A673 (cell line): ENCODE results near the gene ATF6. TPM values are rescaled to one million over a fixed set of nuclear protein-coding genes. Genes with fewer than 3 reads are reported as not detected.

ENCODE experiments used
- BruUV-seq: library from RNA; stranded (reverse); fragments of 400-500 nt; replicated peaks from 2 replicates; lab custom pipeline; 2021; lab: Mats Ljungman, UMichigan
- CTCF ChIA-PET: fragments of 300-600 bp; sonication (Branson Sonifier 250); formaldehyde crosslinking; loops from one replicate; lab custom pipeline; 2022; ENCODE audit warnings: antibody characterized with exemption; lab: Charles Lee
- POLR2A ChIA-PET: fragments of 300-600 bp; sonication (Branson Sonifier 250); formaldehyde crosslinking; loops from one replicate; lab custom pipeline; 2022; ENCODE audit warnings: antibody characterized with exemption; ENCODE audit not compliant: low non-redundant PET; lab: Charles Lee
- DNase-seq: peaks from one replicate; pipeline ENCODE4 v3.0.0-alpha.2; 2015; ENCODE audit warnings: low spot score
- H3K27ac ChIP-seq: fragments of 200-600 bp; sonication (generic); 2 replicates; pipeline ENCODE4 v1.5.1; 2016; ENCODE audit warnings: mixed run types, low read depth, mild to moderate bottlenecking, mixed read lengths, antibody characterized with exemption, low read length; ENCODE audit not compliant: poor library complexity, severe bottlenecking
- H3K27me3 ChIP-seq: fragments of 200-600 bp; sonication (generic); replicated peaks from 2 replicates; pipeline ENCODE4 v1.6.1; 2017; ENCODE audit warnings: mixed run types, low read depth, mild to moderate bottlenecking, mixed read lengths, antibody characterized with exemption, low read length; ENCODE audit not compliant: insufficient read depth, poor library complexity
- H3K36me3 ChIP-seq: fragments of 200-600 bp; sonication (generic); 2 replicates; pipeline ENCODE4 v1.6.1; 2016; ENCODE audit warnings: mixed run types, mild to moderate bottlenecking, mixed read lengths, antibody characterized with exemption, low read length; ENCODE audit not compliant: insufficient read depth, poor library complexity, severe bottlenecking
- H3K4me1 ChIP-seq: fragments of 200-600 bp; sonication (generic); 2 replicates; pipeline ENCODE4 v1.6.1; 2017; ENCODE audit warnings: mixed run types, mild to moderate bottlenecking, mixed read lengths, antibody characterized with exemption, low read length; ENCODE audit not compliant: insufficient read depth, poor library complexity, severe bottlenecking
- H3K4me3 ChIP-seq: fragments of 200-600 bp; sonication (generic); 2 replicates; pipeline ENCODE4 v1.5.1; 2016; ENCODE audit warnings: low read depth, mixed run types, mild to moderate bottlenecking, mixed read lengths, low read length; ENCODE audit not compliant: poor library complexity, severe bottlenecking
- H3K9me3 ChIP-seq: fragments of 200-600 bp; sonication (generic); 2 replicates; pipeline ENCODE4 v1.6.1; 2016; ENCODE audit warnings: mixed run types, low read depth, mild to moderate bottlenecking, mixed read lengths, antibody characterized with exemption, low read length; ENCODE audit not compliant: poor library complexity, severe bottlenecking
- CTCF ChIP-seq: fragments of 300-800, 200-600 bp; sonication (generic); conservative IDR thresholded peaks from 2 replicates; pipeline ENCODE4 v1.5.1; 2017; ENCODE audit warnings: low read depth, mild to moderate bottlenecking, antibody characterized with exemption, low read length, moderate library complexity, mixed read lengths
- EZH2 ChIP-seq: fragments of 200-600 bp; sonication (generic); IDR thresholded peaks from 2 replicates; pipeline ENCODE4 v1.6.1; 2017; ENCODE audit warnings: borderline replicate concordance, low read depth, mild to moderate bottlenecking, mixed read lengths, antibody characterized with exemption, low read length; ENCODE audit not compliant: poor library complexity, severe bottlenecking
- intact Hi-C: fragments of 100-400 bp; cut with micrococcal nuclease; formaldehyde crosslinking; loops from one replicate; pipeline ENCODE4 v1.10.0; 2022; ENCODE audit not compliant: unreplicated experiment
- total RNA-seq: library from RNA; stranded (reverse); gene quantifications from 2 replicates; pipeline ENCODE4 v1.2.3, GENCODE V29; 2021

The ATF6 gene
- total RNA-seq, 1 experiment from 2014 or later = 21.8 TPM

GRCh38 chr1:161838362-161838761 lies 72.2 kb downstream of the ATF6 start:
- Histone ChIP-seq H3K9me3 (no peaks in the 10 kb centered on the region), H3K27ac (no peak overlapping the region), H3K36me3 (no peaks in the 10 kb centered on the region), H3K4me1 (peaks cover 12% of the 10 kb centered on the region), H3K4me3 (no peak overlapping the region), H3K27me3 (no peaks in the 10 kb centered on the region)
- TF ChIP-seq CTCF = no peak
- no peak for TF ChIP-seq EZH2
- no peak for DNase-seq
- BruUV-seq = no TSS peak
- ChIA-PET CTCF (no interaction called here), POLR2A (no interaction called here)
- intact Hi-C loops = no loop called here

- peaks cover 12% of the 10 kb centered on the region for H3K4me1 ChIP-seq
- no peaks in the 10 kb centered on the region for H3K36me3 ChIP-seq
- ChIA-PET CTCF (no interaction called here), POLR2A (no interaction called here)
- no peak for DNase-seq
- TF ChIP-seq EZH2 (no peak), CTCF (no peak)
- no peaks in the 10 kb centered on the region for H3K9me3 ChIP-seq
- H3K27ac ChIP-seq = no peak overlapping the region
- no peak overlapping the region for H3K4me3 ChIP-seq
- no TSS peak for BruUV-seq
- no peaks in the 10 kb centered on the region for H3K27me3 ChIP-seq
- intact Hi-C loops = no loop called here
Observed at GRCh38 chr1:161838885-161839284, 72.8 kb downstream of the ATF6 start.

GRCh38 chr1:161839591-161839990 lies 73.5 kb downstream of the ATF6 start:
- no peak overlapping the region for H3K4me3 ChIP-seq
- H3K36me3 ChIP-seq = no peaks in the 10 kb centered on the region
- no peak for TF ChIP-seq CTCF
- no peak for TF ChIP-seq EZH2
- no peaks in the 10 kb centered on the region for H3K9me3 ChIP-seq
- ChIA-PET POLR2A (no interaction called here), CTCF (no interaction called here)
- BruUV-seq = no TSS peak
- H3K4me1 ChIP-seq = peaks cover 12% of the 10 kb centered on the region
- H3K27me3 ChIP-seq = no peaks in the 10 kb centered on the region
- intact Hi-C loops = no loop called here
- no peak for DNase-seq
- no peak overlapping the region for H3K27ac ChIP-seq
